BE2C (cell line): ENCODE data around the gene ARL11.
"Not testable (repeated sequence)": the region's sequence is repeated elsewhere in the genome, so short reads cannot be mapped to it uniquely, and the experiment has no call there.

Experiments used
- DNase-seq: peaks from one replicate; pipeline ENCODE4 v3.0.0-alpha.2; 2020
- H3K27me3 ChIP-seq: fragments of 250-450 bp; sonication (Bioruptor Pico); 2 replicates; pipeline ENCODE4 v1.5.1; 2020; ENCODE audit warnings: mild to moderate bottlenecking
- H3K36me3 ChIP-seq: fragments of 250-450 bp; sonication (Bioruptor Pico); 2 replicates; pipeline ENCODE4 v1.5.1; 2020; ENCODE audit warnings: mild to moderate bottlenecking
- H3K4me1 ChIP-seq: fragments of 250-450 bp; sonication (Bioruptor Pico); 2 replicates; pipeline ENCODE4 v1.5.1; 2020
- H3K4me3 ChIP-seq: 2 replicates; pipeline ENCODE4 v1.5.1; 2011; ENCODE audit warnings: low read depth, low read length
- H3K9me3 ChIP-seq: fragments of 250-450 bp; sonication (Bioruptor Pico); 2 replicates; pipeline ENCODE4 v1.5.1; 2020
- TF ChIP-seq, protein P1 (sequence below): IDR thresholded peaks from 2 replicates; pipeline ENCODE4 v1.5.1; 2012; ENCODE audit warnings: mild to moderate bottlenecking, low read depth, low read length

Gene ARL11

GRCh38 chr13:49586717-49587116 lies 41.6 kb upstream of the ARL11 start:
- DNase-seq, result no peak
- Histone ChIP-seq H3K4me3 (no peak overlapping the region), H3K36me3 (no peaks in the 10 kb centered on the region), H3K4me1 (no peaks in the 10 kb centered on the region), H3K27me3 (no peaks in the 10 kb centered on the region), H3K9me3 (no peaks in the 10 kb centered on the region)
- TF ChIP-seq, protein P1, sequence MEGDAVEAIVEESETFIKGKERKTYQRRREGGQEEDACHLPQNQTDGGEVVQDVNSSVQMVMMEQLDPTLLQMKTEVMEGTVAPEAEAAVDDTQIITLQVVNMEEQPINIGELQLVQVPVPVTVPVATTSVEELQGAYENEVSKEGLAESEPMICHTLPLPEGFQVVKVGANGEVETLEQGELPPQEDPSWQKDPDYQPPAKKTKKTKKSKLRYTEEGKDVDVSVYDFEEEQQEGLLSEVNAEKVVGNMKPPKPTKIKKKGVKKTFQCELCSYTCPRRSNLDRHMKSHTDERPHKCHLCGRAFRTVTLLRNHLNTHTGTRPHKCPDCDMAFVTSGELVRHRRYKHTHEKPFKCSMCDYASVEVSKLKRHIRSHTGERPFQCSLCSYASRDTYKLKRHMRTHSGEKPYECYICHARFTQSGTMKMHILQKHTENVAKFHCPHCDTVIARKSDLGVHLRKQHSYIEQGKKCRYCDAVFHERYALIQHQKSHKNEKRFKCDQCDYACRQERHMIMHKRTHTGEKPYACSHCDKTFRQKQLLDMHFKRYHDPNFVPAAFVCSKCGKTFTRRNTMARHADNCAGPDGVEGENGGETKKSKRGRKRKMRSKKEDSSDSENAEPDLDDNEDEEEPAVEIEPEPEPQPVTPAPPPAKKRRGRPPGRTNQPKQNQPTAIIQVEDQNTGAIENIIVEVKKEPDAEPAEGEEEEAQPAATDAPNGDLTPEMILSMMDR, result no peak

DNA sequence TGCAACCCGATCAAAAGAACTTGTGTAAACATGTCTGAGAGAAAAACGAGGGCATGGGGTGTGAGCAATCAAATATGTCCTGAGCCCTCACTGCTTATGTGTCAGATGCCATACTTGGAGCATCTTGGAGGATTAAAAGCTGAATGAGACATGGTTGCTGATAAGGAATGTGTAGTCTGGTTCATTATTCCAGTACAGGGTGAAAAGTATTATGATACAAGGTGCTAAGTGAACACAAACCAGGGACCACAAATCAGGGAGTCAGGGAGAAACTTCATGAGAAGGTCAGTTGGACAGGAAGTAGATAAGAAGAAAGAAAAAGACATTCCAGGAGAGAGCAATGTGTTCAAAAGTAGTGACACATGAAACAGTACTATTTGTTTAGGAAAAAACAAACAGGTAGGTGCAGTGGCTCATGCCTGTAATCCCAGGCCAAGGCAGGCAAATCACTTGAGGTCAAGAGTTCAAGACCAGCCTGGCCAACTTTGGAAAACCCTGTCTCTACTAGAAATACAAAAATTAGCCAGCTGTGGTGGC lies 40.9 kb upstream of the ARL11 start:
- DNase-seq, result no peak
- Histone ChIP-seq H3K4me1 (no peaks in the 10 kb centered on the region), H3K9me3 (no peaks in the 10 kb centered on the region), H3K4me3 (no peak overlapping the region), H3K36me3 (no peaks in the 10 kb centered on the region), H3K27me3 (no peaks in the 10 kb centered on the region)
- TF ChIP-seq, protein P1, result no peak

DNA sequence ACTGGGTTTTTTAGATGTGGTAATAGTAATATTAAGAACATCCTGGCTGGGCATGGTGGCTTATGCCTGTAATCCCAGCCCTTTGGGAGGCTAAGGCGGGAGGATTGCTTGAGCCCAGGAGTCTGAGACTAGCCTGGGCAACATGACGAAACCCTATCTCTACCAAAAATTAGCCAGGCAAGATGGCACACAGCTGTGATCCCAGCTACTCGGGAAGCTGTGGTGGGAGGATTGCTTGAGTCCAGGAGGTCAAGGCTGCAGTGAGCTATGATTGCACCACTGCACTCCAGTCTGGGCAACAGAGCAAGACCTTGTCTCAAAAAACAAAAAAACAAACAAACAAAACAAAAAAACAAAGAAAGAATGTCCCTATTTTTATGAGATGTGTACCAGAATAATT lies 37.6 kb upstream of the ARL11 start:
- not testable (repeated sequence) for H3K9me3 ChIP-seq, DNase-seq, H3K4me3 ChIP-seq, H3K36me3 ChIP-seq, H3K27me3 ChIP-seq, H3K4me1 ChIP-seq

DNA sequence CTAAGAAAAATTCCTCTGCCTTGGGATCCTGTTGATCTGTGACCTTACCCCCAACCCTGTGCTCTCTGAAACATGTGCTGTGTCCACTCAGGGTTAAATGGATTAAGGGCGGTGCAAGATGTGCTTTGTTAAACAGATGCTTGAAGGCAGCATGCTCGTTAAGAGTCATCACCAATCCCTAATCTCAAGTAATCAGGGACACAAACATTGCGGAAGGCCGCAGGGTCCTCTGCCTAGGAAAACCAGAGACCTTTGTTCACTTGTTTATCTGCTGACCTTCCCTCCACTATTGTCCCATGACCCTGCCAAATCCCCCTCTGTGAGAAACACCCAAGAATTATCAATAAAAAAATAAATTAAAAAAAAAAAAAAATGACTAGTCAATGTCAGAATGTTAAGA lies 34.4 kb upstream of the ARL11 start:
- H3K9me3 ChIP-seq, result not testable (repeated sequence)

GRCh38 chr13:49594576-49594975 lies 33.7 kb upstream of the ARL11 start:
- no peaks in the 10 kb centered on the region for H3K36me3 ChIP-seq
- no peaks in the 10 kb centered on the region for H3K27me3 ChIP-seq
- H3K9me3 ChIP-seq, result no peaks in the 10 kb centered on the region
- DNase-seq, result no peak
- TF ChIP-seq, protein P1, result no peak
- no peaks in the 10 kb centered on the region for H3K4me1 ChIP-seq
- H3K4me3 ChIP-seq, result no peak overlapping the region

More for the DNA sequence above, 34.4 kb upstream of the ARL11 start:
- not testable (repeated sequence) for H3K4me3 ChIP-seq, DNase-seq, H3K36me3 ChIP-seq, H3K27me3 ChIP-seq, H3K4me1 ChIP-seq

DNA sequence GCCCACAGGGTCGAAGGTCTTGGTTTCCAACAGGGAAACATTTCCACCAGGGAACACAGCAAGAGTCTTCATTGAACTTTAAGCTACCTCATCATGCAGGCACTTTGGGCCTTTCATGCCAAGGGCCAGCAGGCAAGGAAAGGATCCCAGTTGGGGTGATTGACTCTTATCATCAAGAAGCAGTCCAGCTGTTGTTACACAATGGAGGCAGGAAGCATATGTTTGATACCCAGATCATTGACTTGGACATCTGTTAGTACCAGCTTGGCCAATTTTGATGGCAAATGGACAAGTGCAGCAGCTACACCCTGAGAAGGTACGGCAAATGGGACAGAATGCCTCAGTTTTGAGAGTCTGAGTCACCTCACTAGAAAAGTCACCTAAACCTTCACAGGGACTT lies 32.1 kb upstream of the ARL11 start:
- Histone ChIP-seq H3K36me3 (no peaks in the 10 kb centered on the region), H3K4me3 (no peak overlapping the region), H3K9me3 (no peaks in the 10 kb centered on the region), H3K27me3 (no peaks in the 10 kb centered on the region), H3K4me1 (no peaks in the 10 kb centered on the region)
- no peak for DNase-seq
- TF ChIP-seq, protein P1, result no peak

DNA sequence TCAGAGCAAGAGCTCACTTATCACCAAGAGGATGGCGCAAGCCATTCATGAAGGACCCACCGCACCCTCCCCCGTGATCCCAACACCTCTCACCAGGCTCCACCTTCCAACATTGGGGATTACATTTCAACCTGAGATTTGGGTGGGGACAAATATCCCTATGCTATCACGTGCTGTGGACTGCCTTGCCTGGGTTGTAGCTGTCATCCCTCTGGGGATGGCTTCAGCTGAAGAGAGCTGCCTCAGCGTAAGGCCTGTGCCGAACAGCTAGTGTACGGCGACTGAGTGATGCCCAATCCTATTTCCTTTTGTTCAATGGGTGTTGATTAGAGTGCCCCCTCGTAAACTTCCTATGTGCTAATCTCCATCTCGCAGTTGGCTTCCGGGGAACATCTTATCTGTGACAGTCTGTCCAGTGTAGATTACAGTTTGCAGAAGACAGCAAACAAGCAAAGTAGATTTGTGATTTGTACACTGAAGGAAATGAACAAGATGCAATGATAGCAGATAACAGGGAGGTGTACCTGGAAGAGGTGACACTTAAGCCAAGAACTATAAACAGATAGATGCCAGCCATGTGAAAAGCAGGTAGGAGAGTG lies 31.2 kb upstream of the ARL11 start:
- TF ChIP-seq, protein P1, result no peak
- Histone ChIP-seq H3K4me1 (no peaks in the 10 kb centered on the region), H3K36me3 (no peaks in the 10 kb centered on the region), H3K9me3 (no peaks in the 10 kb centered on the region), H3K27me3 (no peaks in the 10 kb centered on the region), H3K4me3 (no peak overlapping the region)
- DNase-seq, result no peak
